Superior temporal gyrus (tissue), 1 donor: Measurements from ENCODE around the gene EEFSEC.
A peak's percentile ranks its signal among the peaks of the same experiment; 100 is the strongest.

Experiments used
- DNase-seq: peaks from one replicate; pipeline ENCODE4 v3.0.0-alpha.2; 2016; ENCODE audit errors: extremely low spot score

EEFSEC gene

DNA sequence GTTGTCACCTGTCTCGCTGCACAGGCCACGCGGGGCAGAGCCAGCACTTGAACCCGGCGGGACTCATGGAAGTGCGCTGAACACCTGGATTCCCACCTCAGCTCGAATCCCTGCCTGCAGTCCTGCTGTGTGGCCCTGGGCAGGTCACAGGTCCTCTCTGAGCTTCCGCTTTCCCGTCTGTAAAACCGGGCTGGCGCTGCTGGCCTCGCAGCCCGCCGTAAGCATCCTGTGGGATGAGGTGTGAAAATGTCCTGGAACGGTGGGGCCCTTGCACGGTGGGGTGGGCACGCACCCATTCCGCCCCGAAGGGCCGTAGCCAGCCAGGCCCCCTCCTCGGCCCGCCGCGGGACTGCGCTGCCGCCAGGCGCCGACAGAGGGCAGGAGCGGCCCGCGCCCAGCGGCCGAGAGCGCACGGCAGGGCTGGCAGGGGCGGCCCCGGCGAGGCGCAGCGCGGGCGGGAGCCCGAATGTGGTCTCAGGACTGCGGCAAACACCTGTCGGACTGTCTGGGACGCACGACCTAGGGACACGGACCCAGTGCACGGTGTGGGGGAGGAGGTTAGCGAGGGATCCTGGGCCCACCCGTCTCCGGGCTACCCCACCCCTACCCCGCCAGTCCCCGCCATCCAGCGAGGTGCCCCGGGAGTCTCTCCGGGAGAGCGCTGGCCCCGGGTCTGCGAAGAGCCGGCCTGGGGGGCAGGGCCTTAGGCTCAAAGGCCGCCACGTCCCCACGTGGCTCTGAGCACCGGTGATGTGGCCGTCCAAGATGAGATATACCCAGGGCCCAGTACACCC, 273.0 kb downstream of the EEFSEC start:
- peak; percentile 24 for DNase-seq

DNA sequence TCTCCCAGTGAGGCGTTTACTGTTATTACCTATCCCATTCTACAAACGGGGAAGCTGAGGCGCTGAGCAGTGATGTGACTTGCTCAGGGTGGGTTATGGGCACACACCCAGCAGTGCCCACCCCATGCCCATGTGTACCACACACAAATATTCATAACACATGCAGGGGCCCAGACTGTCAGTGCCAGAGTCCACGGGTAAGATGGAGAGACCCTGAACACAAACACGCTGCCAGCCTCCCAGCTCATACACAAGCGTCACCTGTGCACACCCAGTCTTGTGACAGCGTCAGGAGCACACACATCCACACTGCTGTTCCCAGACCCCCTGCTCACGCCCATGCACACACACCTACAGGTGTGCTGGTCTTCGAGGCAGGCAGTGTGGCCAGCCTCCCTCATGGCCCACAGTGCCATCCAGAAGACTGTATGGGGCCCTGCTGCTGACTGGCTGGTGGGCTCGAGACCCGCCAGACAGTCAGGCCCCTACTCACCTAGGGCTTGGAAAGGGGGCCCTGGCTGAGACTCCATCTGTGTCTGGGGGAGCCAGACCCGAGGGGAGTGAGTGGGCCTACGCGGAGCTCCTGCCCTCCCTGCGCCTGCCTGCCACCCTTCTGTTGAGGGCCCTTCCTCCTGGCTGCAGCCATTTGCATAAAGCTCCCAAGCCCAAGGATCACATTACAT, 274.0 kb downstream of the EEFSEC start:
- no peak for DNase-seq

DNA sequence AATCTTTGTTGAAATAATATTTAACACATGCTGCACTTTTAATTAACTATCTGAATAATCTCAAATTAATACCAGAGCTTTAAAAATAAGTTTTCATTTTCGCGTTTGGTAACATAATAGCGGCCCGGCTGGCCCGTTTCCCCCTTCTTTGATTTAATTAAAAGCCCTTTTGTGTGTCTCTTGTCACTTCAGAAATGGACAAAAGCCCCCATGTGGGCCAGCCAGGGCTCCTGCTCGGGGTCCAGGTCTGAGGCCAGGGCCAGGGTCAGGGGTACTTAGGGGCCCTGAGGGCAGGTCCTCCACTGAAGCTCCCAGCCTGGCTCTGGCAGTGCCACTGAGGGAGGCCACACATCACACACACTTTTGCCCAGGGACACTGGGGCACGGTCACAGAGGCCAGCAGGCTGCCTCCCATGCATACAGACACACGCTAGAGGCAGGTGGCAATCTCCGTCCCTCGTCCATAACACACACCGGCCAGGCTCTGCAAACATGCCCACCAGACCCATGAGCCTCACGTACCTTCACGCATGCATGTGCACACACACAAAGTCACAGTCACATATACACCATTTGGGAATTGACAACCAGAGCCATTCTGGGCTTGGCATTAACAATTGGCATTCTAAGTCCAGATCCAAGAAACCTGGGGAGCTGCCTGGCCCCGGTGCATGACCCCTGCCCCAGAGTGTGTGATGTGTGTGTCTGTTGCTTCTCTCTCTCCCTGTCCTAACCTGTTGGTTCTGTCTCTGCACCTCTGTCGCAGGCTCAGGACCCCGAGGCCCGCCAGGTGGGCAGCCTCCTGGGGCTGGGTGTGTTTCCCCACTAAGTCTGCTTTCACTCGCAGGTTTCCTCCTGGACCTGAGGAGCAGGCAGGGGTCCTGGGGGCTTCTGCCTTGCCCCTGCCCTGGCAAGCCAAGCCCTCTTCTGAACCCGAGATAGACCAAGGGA, 274.9 kb downstream of the EEFSEC start:
- DNase-seq = no peak

DNA sequence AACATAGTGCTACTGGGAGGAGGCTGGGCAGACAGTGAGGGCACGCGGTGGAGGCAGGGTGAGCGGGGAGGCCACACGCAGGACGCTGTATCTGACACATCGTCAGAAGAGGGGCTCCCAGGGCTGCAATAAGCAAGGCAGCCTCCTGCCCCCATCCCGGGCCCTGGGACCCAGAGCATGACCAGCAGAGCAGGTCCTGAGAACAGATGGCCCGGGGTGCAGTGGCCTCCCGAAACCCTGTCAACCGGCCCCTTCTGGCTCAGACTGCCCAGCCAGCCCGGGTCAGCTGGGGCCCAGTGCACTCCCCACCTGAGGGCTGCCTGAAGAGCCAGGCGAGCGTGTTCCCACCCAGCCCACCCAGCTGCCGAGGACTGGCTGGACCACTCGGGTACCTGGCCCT, 276.0 kb downstream of the EEFSEC start:
- DNase-seq = no peak

DNA sequence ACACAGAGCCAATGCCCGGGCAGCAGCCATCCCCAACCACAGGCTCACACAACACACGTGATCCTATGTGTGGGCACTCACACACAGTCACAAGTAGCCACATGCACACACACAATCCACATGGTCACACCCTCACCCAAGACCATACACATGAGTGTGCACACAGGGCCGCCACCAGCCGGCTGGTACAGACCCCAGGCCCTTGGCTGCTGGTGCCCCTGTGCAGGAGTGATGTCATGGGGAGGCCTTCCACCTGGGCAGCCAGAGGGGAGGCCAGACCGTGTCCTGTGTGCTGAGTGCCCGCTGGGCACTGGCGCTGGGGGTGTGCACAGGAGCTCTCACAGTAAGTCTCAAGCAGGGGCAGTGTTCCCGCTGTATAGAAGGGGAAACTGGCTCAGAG, 276.5 kb downstream of the EEFSEC start:
- no peak for DNase-seq

DNA sequence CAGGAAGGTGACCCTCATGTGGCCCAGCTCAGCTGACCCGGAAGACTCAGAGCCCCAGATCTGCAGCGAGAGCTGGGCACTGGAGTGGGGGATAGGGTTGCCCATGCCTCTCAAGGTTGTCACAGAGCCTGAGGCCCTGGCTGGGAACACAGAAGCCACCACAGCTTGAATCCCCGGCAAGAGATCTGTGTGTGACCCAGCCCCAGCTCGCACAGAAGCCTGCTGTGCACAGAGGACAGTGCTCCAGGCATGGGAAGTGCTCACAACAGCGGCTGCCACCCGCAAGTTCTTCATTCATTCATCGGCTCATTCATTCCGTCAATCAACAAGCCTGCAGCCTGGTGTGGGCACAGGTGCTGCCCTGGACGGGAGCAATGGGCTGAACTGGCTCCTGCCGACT, 277.0 kb downstream of the EEFSEC start:
- no peak for DNase-seq

DNA sequence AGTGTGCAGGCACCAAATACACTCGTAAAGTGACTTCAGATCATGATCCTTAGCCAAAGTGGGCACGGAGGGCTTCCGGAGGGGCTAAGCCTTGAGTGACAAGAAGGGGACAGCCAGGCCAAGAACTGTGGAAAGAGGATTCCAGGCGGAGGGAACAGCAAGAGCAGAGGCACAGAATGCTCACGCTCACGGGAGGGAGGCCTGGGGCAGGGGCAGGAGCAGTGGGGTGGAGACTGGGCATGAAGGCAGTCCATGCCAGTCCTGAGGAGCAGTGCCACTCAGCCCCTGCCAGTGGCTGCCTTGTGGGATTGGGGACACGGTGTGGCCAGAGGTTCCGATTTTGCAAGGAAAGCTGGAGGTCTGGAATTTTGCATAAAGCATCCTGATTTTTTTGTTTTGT, 277.4 kb downstream of the EEFSEC start:
- DNase-seq = no peak

DNA sequence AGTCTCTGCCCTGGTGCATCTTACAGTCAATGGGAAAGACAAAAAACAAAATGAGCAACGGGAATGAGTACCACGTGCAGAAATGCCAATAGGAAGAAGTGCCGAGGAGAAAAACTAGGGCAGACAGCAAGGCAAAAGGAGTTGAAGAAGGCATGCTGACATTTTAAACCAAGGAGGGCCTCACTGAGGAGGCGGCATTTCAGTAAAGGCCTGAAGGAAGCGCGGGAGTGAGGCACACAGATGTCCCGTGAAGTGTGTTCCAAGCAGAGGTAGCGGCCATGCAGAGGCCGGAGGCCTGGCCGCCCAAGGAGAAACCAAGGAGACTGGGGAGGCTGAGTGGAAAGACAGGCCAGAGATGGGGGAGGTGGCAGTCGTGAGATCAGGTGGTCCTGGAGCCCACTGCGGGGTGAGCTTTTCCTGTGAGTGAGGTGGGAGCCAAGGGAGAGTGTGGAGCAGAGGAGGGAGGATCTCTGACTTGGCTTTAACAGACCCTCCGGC, 278.6 kb downstream of the EEFSEC start:
- no peak for DNase-seq

DNA sequence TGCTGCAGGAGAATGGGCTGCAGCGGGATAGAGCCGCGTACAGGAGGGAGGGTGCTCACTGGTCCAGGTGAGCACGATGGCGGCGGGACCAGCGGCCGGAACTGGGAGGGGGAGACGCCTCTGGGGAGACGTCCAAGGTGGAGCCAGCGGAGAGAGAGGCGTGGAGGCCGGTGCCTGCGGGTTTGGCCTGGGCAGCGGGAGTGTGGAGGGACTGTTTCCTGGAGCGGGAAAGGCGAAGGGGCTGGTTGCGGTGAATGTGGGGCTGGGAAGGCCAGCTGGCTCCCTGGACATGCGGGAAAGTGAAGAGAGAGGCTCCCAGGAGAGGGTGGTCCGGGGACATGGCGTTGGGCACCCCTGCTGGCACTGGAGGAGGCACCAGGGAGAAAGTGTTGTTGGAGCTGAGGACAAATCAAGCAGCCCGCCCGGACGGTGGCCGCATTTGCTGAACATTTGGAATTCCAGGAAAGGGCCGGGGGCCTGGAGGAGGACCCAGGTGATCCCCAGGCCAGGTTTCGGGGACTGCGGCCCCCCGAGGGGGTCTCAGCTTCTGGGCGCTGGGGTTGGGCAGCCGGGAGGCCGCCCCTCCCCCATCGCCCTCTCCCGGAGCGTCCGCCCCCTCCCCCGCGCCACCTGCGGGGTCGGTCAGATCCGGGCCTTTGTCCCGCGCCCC, 279.2 kb downstream of the EEFSEC start:
- no peak for DNase-seq

DNA sequence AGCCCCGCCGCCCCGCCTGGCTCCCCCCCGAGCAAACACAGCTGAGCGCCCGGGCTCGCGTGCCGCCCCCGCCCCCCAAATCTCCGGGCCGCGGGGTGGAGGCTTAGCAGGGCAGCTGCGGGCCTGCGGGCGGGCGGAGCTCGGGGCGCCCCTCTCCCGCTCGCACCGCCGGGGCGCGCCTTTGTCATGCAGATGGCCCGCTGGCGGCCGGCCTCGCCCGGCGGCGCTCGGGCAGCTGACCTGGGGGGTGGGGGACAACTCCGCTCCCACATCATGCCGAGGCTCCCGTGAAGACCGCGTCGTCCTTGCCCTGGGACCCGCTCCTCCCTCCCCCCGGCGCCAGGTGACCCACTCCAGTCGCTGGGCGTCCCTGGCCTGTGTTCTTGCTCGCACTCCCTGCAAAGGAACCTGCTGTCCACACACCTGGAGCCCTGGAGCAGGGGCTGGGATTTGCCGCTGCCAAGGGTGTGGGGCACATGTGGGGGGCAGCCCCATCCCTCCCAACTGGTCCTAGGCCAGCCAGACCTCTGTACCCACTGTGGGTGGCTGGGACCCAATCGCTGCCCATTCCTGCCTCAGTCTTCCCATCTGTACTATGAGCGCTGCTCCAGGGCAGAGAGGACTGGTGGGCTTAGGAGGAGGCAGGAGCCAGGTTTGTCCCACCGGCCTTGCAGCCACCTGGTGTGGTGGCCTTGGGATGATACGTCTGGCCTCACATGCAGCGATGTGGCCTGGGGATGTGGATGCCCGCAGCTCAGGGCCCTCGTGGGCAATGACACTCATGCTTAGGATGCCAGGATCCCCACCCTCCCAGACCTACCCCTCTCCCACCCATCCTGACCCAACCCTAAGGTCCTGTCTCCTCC, 279.9 kb downstream of the EEFSEC start:
- no peak for DNase-seq

DNA sequence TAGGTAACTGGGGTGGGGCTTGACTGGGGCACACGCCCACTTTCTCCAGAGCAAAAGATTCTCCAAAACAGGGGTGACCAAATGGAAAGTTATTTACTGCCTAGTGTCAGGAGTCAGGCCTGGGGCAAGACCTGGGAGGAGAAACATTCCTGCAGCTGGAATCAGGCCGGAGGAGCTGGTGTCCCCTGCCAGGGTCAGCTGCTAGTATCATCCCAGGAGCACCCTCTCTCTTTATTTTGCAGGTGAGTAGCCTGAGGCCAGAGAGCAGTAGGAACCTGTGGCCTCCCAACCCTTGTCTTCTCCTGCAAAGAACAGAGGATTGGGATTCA, 280.5 kb downstream of the EEFSEC start:
- DNase-seq = no peak

DNA sequence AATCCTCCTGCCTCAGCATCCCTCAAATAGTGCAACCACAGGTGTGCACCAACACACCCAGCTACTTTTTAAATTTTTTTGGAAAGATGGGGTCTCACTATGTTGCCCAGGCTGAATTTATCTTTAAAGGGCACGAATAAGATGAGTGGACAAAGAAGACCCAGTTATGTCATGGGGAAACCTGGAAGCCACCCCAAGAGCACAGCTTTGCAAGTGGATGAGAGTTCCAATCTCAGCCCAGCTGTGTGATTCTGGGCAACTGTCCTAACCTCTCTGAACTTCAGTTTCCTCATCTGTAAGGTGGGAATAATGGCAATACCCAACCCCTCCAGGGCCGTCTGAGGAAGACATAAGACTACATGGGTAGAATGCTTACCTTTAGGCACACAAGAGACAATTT, 281.2 kb downstream of the EEFSEC start:
- DNase-seq = no peak

DNA sequence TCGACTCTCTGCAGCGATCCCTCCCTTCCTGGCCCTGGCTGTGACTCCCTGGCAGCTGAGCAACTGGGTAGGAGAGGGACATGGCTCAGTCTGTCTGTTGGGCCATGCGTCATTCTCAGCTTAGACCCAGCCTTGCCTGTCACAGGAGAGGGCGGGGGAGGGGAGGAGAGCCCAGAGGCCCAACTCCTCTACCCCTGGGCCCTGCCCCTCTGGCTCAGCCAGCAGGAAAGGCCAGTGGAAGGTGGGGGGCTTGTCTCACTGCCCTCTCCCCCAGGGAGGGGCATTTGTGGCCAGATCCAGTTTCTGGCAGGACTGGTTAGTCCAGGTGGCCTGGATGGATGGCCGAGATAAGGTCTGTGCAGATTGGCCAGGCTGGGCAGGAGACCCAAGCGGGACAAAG, 281.8 kb downstream of the EEFSEC start:
- no peak for DNase-seq

DNA sequence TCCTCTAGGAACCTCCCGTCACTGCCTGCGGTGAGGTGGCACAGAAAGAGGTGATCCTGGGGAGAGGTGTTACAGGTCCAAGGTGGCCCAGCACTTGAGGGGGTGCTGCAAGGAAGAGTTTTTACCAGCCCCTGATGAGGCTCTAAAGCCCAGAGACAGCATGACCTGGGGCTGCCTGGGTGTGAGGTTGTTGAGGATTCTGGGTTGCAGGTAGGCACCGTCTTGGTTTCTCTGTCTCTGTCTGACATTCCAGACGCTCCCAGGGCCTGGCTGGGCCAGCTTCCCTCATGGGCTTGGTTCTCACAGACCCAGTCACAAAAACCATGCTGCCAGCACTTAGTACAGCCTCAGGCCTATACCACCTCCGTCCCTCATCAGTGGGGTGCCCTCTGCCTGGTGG, 282.3 kb downstream of the EEFSEC start:
- DNase-seq = no peak

DNA sequence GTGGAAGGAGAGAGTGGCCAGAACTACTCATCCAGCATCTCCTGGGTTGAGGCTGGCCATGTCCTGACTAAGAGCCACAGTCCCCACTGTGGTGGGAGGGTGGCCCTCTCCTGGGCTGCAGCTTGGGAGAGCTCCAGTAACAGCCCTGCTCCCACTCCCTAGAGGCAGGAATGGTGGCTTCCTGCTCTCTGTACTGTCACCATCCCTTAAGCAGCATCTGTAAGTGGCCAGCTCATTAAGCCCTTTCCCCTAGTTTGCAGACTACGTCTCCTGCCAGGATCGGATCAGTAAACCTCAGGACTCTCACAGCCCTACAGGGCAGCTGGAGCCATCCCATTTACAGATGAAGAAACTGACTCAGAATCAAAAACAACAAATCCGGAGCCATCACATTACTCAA, 282.9 kb downstream of the EEFSEC start:
- no peak for DNase-seq

DNA sequence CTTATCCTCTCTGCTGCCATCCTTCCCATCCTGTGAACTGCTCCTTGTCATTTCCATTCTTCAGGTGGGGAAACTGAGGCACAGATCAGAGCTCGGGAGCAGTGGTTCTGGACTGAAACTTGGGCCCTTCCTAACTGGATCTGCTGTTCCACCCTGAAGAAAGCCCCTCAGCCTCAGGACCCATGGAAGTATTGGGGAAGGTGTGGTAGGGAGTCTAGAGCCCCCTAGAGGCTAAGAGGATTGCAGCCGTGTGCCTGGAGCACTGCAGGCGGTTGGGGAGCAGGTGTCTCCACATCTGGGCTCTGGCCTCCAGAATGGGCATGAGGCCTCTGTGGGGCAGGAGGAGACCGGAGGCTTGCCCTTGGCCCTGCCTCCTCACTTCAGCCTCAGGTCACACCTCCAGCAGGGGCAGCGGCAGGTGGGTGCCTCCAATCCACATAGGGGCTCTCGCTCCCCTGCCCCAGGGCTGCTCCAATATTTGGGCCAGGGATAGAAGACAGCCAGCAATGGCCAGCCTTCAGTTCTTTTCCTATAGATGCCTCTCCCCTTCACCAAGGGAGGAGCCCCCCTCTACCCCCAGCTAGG, 285.3 kb downstream of the EEFSEC start:
- DNase-seq = no peak

DNA sequence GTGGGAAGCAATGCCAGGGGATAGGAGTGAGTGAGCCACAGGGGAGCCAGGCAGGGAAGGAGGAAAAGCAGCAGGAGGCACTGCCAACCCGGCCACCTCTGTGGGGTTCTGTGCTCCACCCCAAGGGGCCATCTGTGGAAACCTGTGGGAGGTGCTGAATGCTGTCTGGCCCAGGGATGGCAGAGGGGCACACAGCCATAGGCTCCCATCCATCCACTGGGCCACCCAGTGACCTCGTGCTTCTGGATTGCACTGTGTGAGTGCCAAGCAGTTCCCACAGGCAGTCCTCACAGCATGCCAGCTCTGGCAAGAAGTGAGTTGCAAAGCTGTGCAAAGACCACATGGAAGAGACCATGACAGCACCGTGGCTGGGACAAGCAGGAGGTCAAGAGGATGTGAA, 285.9 kb downstream of the EEFSEC start:
- no peak for DNase-seq

DNA sequence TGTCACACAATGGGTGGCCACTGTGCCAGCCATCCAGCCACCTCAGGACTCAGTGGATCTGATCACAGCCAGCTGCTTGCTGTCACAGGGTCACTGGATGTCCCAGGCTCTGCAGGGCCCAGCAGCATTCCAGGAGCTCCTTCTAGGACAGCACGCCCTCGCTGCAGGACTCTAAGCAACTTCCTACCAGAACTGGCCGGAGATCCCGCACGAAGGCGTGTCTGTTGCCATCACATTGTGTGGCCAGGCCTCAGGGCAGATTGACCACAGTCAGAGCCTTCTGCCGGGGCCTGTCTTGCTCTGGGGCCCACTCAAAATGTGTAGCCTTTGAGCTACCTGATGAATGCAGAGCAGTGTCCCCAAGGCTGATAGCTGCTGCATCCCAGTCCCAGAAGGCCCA, 288.8 kb downstream of the EEFSEC start:
- DNase-seq = no peak

DNA sequence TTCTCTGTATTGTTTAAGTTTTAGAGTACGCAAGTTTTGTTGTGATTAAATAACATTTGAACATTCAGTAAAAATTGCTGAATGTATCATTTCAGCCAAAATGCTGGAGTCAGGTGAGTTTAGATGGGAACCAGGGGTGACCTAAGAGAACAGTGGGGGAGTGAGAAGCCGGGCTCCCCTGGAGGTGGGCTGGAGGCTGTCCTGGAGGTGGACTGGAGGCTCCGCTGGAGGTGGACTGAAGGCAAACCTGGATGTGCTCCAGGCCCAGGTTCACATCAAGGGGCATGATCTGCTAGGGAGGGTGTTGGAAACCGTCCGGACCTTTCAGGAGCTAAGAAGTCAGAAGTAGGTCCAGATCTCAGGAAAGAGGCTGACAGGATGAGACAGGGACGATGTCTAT, 289.7 kb downstream of the EEFSEC start:
- DNase-seq = no peak

DNA sequence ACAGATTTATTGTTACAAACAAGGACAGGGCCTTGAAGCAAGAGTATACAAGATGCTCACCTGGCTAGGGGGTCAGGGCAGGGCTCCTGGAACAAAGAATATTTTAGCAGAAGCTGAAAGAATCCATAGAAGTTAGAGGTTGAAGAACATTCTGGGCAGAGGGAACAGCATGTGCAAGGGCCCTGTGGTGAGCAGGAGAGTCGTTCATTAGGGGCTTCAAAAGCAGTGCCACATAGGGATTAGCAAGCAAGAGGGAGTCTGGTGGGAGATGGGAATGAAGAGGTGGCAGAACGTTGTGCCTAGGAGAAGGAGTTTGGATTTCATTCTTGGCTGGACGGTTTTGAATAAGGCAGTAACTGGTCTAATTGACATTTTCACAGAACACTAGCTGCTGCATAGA, 290.5 kb downstream of the EEFSEC start:
- no peak for DNase-seq
